Measurements from ENCODE around the gene FRMD1.

Gene FRMD1
- 0 reads per million in 2 experiments for total RNA-seq

- DNase-seq (ENCODE audit: low read depth): no peak
These were observed at the start of gene FRMD1 for GRCh38 chr6:168078943-168079405. FRMD1 (minus strand) TSS chr6:168079212; CDS start chr6:168079094, 118 bp downstream.

- DNase-seq (ENCODE audit: low read depth): no peak
These were observed 49.1 kb upstream of the FRMD1 start for GRCh38 chr6:168128006-168128630.

GRCh38 chr6:168127384-168127868 is 48.4 kb upstream of the FRMD1 start:
- DNase-seq (ENCODE audit: low read depth): no peak

- DNase-seq (ENCODE audit: low read depth): no peak
These were observed 47.8 kb upstream of the FRMD1 start for GRCh38 chr6:168126566-168127383.

- DNase-seq (ENCODE audit: low read depth): no peak
These were observed 46.5 kb upstream of the FRMD1 start for GRCh38 chr6:168125429-168126001.

GRCh38 chr6:168124921-168125320 is 45.9 kb upstream of the FRMD1 start:
- no peak for DNase-seq (ENCODE audit: low read depth)

- no peak for DNase-seq (ENCODE audit: low read depth)
These were observed 45.1 kb upstream of the FRMD1 start for GRCh38 chr6:168124158-168124557.

- DNase-seq (ENCODE audit: low read depth): no peak
These were observed 44.3 kb upstream of the FRMD1 start for GRCh38 chr6:168123165-168123911.

- DNase-seq (ENCODE audit: low read depth): no peak
These were observed 43.5 kb upstream of the FRMD1 start for GRCh38 chr6:168122521-168122920.

GRCh38 chr6:168122011-168122410 is 43.0 kb upstream of the FRMD1 start:
- DNase-seq (ENCODE audit: low read depth): no peak

- DNase-seq (ENCODE audit: low read depth): no peak
These were observed 42.3 kb upstream of the FRMD1 start for GRCh38 chr6:168121303-168121665.

- no peak for DNase-seq (ENCODE audit: low read depth)
These were observed 41.6 kb upstream of the FRMD1 start for GRCh38 chr6:168120390-168121302.

GRCh38 chr6:168119539-168119938 is 40.5 kb upstream of the FRMD1 start:
- no peak for DNase-seq (ENCODE audit: low read depth)

GRCh38 chr6:168118935-168119334 is 39.9 kb upstream of the FRMD1 start:
- DNase-seq (ENCODE audit: low read depth): no peak

GRCh38 chr6:168117942-168118341 is 38.9 kb upstream of the FRMD1 start:
- DNase-seq (ENCODE audit: low read depth): no peak

GRCh38 chr6:168116975-168117899 is 38.2 kb upstream of the FRMD1 start:
- no peak for DNase-seq (ENCODE audit: low read depth)

GRCh38 chr6:168116438-168116974 is 37.5 kb upstream of the FRMD1 start:
- DNase-seq (ENCODE audit: low read depth): no peak

- DNase-seq (ENCODE audit: low read depth): no peak
These were observed 36.9 kb upstream of the FRMD1 start for GRCh38 chr6:168115748-168116437.

- DNase-seq (ENCODE audit: low read depth): no peak
These were observed 34.2 kb upstream of the FRMD1 start for GRCh38 chr6:168113226-168113625.

Data from T follicular helper cell (primary cell).